Breast epithelium (tissue), 3 donors: ENCODE measurements around the gene KIR2DL3.

Experiments used
- POLR2A ChIP-seq: fragments of 450-650 bp; IDR thresholded peaks from one replicate; pipeline ENCODE4 v1.6.1; 2016; ENCODE audit warnings: antibody characterized with exemption, mild to moderate bottlenecking, moderate library complexity
- POLR2AphosphoS5 ChIP-seq, 3 donors: sonication (generic); formaldehyde crosslinking; IDR thresholded peaks; one replicate each; pipeline ENCODE4 v1.6.1; 2017; ENCODE audit warnings: antibody characterized with exemption in 3 of 3
- TF ChIP-seq, protein P1 (sequence below), 3 donors: fragments of 450-650 bp; IDR thresholded peaks; one replicate each; pipeline ENCODE4 v1.5.1; 2016 to 2017; ENCODE audit warnings: antibody characterized with exemption in 3 of 3, mild to moderate bottlenecking in 3 of 3, moderate library complexity in 3 of 3

DNA sequence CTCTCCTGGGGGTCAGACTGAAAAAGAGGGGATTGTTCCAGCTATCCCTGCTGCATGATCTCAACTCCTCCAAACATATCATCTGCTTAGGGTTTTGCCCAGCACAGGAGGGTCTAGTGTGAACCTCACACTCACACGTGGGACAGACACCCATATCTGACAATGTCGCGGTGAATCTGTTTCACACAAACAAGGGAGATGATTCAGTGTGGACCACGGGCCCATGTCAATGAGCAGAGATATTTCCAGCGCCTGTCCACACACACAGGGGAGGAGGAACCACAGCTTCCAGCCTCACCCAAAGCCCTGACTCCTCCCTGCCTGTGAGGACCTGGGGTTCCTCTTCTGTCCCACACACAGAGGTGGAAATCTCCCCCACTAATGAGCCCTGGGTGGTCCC lies 43.7 kb upstream of the KIR2DL3 start:
- TF ChIP-seq, protein P1, sequence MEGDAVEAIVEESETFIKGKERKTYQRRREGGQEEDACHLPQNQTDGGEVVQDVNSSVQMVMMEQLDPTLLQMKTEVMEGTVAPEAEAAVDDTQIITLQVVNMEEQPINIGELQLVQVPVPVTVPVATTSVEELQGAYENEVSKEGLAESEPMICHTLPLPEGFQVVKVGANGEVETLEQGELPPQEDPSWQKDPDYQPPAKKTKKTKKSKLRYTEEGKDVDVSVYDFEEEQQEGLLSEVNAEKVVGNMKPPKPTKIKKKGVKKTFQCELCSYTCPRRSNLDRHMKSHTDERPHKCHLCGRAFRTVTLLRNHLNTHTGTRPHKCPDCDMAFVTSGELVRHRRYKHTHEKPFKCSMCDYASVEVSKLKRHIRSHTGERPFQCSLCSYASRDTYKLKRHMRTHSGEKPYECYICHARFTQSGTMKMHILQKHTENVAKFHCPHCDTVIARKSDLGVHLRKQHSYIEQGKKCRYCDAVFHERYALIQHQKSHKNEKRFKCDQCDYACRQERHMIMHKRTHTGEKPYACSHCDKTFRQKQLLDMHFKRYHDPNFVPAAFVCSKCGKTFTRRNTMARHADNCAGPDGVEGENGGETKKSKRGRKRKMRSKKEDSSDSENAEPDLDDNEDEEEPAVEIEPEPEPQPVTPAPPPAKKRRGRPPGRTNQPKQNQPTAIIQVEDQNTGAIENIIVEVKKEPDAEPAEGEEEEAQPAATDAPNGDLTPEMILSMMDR (IDR thresholded peaks at IDR 0.05), result no peak
- no peak for TF ChIP-seq POLR2A
- TF ChIP-seq POLR2AphosphoS5 (IDR thresholded peaks at IDR 0.05), result no peak
